K562 treated with DMSO at 1 percent for 4 hours (cell line): ENCODE results near the gene TAC4. TPM values are rescaled to one million over a fixed set of nuclear protein-coding genes. Genes with fewer than 3 reads are reported as not detected.

Source experiments
- total RNA-seq: library from RNA; unstranded; fragments of 300-600 nt; gene quantifications from 2 replicates; pipeline ENCODE4 v1.2.3, GENCODE V29; 2022; ENCODE audit not compliant: insufficient read depth

Gene TAC4
- not detected in 2 replicates for total RNA-seq

GRCh38 chr17:49848019-49848473, at the start of gene TAC4:
Gene TAC4 (minus strand): TSS chr17:49848069. CDS start chr17:49848017, 52 bp downstream.

GRCh38 chr17:49788478-49789242, 59.2 kb downstream of the TAC4 start, which contains the start of gene KAT7:
Gene KAT7 (plus strand): TSS chr17:49788681. CDS start chr17:49788835, 154 bp downstream.

Other genes with a start within 250 kb of the TAC4 start
- 38.1 and 39.5 TPM in 2 replicates for gene SPOP, start 170.0 kb downstream of the TAC4 start, total RNA-seq
- gene SLC35B1, start 140.1 kb downstream of the TAC4 start, total RNA-seq = 60.7 and 63.8 TPM in 2 replicates
- gene FAM117A, start 83.9 kb downstream of the TAC4 start, total RNA-seq = 64.9 and 80.0 TPM in 2 replicates
- gene KAT7, start 59.4 kb downstream of the TAC4 start, total RNA-seq = 10.2 and 15.3 TPM in 2 replicates
- 4.7 and 8.6 TPM in 2 replicates for gene DLX4, start 121.1 kb upstream of the TAC4 start, total RNA-seq
- gene DLX3, start 147.2 kb upstream of the TAC4 start, total RNA-seq = not detected in 2 replicates
- 2.7 TPM in 1 of 2 replicates, not detected in the other for gene ITGA3, start 208.0 kb upstream of the TAC4 start, total RNA-seq
- gene PDK2, start 247.3 kb upstream of the TAC4 start, total RNA-seq = 2.1 TPM in 1 of 2 replicates, not detected in the other